ENCODE data around the gene SLC2A13.

- TF ChIP-seq, protein P1, sequence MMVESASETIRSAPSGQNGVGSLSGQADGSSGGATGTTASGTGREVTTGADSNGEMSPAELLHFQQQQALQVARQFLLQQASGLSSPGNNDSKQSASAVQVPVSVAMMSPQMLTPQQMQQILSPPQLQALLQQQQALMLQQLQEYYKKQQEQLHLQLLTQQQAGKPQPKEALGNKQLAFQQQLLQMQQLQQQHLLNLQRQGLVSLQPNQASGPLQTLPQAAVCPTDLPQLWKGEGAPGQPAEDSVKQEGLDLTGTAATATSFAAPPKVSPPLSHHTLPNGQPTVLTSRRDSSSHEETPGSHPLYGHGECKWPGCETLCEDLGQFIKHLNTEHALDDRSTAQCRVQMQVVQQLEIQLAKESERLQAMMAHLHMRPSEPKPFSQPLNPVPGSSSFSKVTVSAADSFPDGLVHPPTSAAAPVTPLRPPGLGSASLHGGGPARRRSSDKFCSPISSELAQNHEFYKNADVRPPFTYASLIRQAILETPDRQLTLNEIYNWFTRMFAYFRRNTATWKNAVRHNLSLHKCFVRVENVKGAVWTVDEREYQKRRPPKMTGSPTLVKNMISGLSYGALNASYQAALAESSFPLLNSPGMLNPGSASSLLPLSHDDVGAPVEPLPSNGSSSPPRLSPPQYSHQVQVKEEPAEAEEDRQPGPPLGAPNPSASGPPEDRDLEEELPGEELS (CRISPR knock-in tag; IDR thresholded peaks at IDR 0.05): no peak
- TF ChIP-seq TCF7 (CRISPR knock-in tag; IDR thresholded peaks at IDR 0.05; ENCODE audit: low read depth) (no peak), CTCF (IDR thresholded peaks at IDR 0.05) (no peak), SMAD3 (CRISPR knock-in tag; IDR thresholded peaks at IDR 0.05; ENCODE audit: borderline replicate concordance) (no peak), IRF1 (CRISPR knock-in tag; IDR thresholded peaks at IDR 0.05) (no peak)
- TF ChIP-seq, protein P2, sequence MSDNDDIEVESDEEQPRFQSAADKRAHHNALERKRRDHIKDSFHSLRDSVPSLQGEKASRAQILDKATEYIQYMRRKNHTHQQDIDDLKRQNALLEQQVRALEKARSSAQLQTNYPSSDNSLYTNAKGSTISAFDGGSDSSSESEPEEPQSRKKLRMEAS (CRISPR knock-in tag; IDR thresholded peaks at IDR 0.05): no peak
These were observed 281.2 kb downstream of the SLC2A13 start for GRCh38 chr12:39824505-39825212.
